Liver (tissue), 9 donors: ENCODE data around the gene OSBP2. TPM values are rescaled to one million over a fixed set of nuclear protein-coding genes. Genes with fewer than 3 reads are reported as not detected.

Experiments used
- DNase-seq: peaks from one replicate; pipeline ENCODE4 v3.0.0-alpha.2; 2017; ENCODE audit warnings: low spot score
- H3K27ac ChIP-seq, 2 donors: one replicate each; pipeline ENCODE4 v1.7.0; 2013; ENCODE audit warnings: inconsistent platforms in 2 of 2, low read length in 2 of 2, control low read depth in 1 of 2, low read depth in 1 of 2, mild to moderate bottlenecking in 1 of 2
- H3K27me3 ChIP-seq, 4 donors: one replicate each; pipeline versions ENCODE4 v1.6.1 to v1.7.0; 2013; ENCODE audit warnings: low read length in 3 of 4, inconsistent platforms in 1 of 4, mild to moderate bottlenecking in 1 of 4, moderate library complexity in 1 of 4; ENCODE audit not compliant: control insufficient read depth in 4 of 4, insufficient read depth in 4 of 4
- H3K36me3 ChIP-seq, 4 donors: one replicate each; pipeline versions ENCODE4 v1.6.1 to v1.7.0; 2013; ENCODE audit warnings: low read length in 3 of 4, mild to moderate bottlenecking in 3 of 4, low read depth in 1 of 4, moderate library complexity in 1 of 4; ENCODE audit not compliant: control insufficient read depth in 4 of 4, insufficient read depth in 3 of 4
- H3K4me1 ChIP-seq, 4 donors: one replicate each; pipeline versions ENCODE4 v1.6.1 to v1.7.0; 2013; ENCODE audit warnings: low read length in 3 of 4, mild to moderate bottlenecking in 3 of 4, moderate library complexity in 1 of 4; ENCODE audit not compliant: control insufficient read depth in 4 of 4, insufficient read depth in 4 of 4
- H3K4me3 ChIP-seq, 3 donors: one replicate each; pipeline versions ENCODE4 v1.6.1 to v1.7.0; 2013; ENCODE audit warnings: low read length in 3 of 3, control low read depth in 1 of 3, low read depth in 1 of 3, mild to moderate bottlenecking in 1 of 3
- H3K9ac ChIP-seq, 2 donors: one replicate each; pipeline ENCODE4 v1.7.0; 2013; ENCODE audit warnings: low read length in 2 of 2, mild to moderate bottlenecking in 2 of 2, moderate library complexity in 2 of 2, control low read depth in 1 of 2, low read depth in 1 of 2
- H3K9me3 ChIP-seq, 4 donors: one replicate each; pipeline versions ENCODE4 v1.6.1 to v1.7.0; 2013; ENCODE audit warnings: low read length in 3 of 4; ENCODE audit not compliant: control insufficient read depth in 4 of 4
- ATF3 ChIP-seq: IDR thresholded peaks from 2 replicates; pipeline ENCODE4 v1.6.1; 2016; ENCODE audit warnings: antibody characterized with exemption
- EGR1 ChIP-seq, 2 donors: IDR thresholded peaks; 2 replicates each; pipeline ENCODE4 v1.6.1; 2016 to 2018; ENCODE audit warnings: antibody characterized with exemption in 2 of 2, low read depth in 2 of 2
- FOXA2 ChIP-seq: IDR thresholded peaks from 2 replicates; pipeline ENCODE4 v1.6.1; 2016; ENCODE audit warnings: antibody characterized with exemption
- HNF4G ChIP-seq: IDR thresholded peaks from 2 replicates; pipeline ENCODE4 v1.6.1; 2016; ENCODE audit warnings: antibody characterized with exemption
- MAX ChIP-seq: IDR thresholded peaks from 2 replicates; pipeline ENCODE4 v1.6.1; 2016; ENCODE audit warnings: antibody characterized with exemption
- NR2F2 ChIP-seq: IDR thresholded peaks from 2 replicates; pipeline ENCODE4 v1.6.1; 2016; ENCODE audit warnings: antibody characterized with exemption
- RAD21 ChIP-seq, 2 donors: IDR thresholded peaks; 2 replicates each; pipeline ENCODE4 v1.6.1; 2016; ENCODE audit warnings: antibody characterized with exemption in 2 of 2, mild to moderate bottlenecking in 2 of 2
- REST ChIP-seq: IDR thresholded peaks from 2 replicates; pipeline ENCODE4 v1.6.1; 2016; ENCODE audit warnings: antibody characterized with exemption, mild to moderate bottlenecking
- RXRA ChIP-seq, 2 donors: IDR thresholded peaks; 2 replicates each; pipeline ENCODE4 v1.6.1; 2017 to 2018; ENCODE audit warnings: antibody characterized with exemption in 2 of 2, mild to moderate bottlenecking in 1 of 2
- SP1 ChIP-seq: IDR thresholded peaks from 2 replicates; pipeline ENCODE4 v1.6.1; 2018; ENCODE audit warnings: antibody characterized with exemption, mild to moderate bottlenecking
- TAF1 ChIP-seq: conservative IDR thresholded peaks from 2 replicates; pipeline ENCODE4 v1.6.1; 2016; ENCODE audit warnings: antibody characterized with exemption, mild to moderate bottlenecking
- ZBTB33 ChIP-seq: IDR thresholded peaks from 2 replicates; pipeline ENCODE4 v1.6.1; 2016; ENCODE audit warnings: antibody characterized with exemption
- WGBS: extraction: QIAGEN DNeasy Blood & Tissue Kit; methylation state at CpG from one replicate; pipeline ENCODE4 v1.1.7; 2013; 5-methylcytosine and 5-hydroxymethylcytosine counted together
- polyA plus RNA-seq, 2 donors: library from polyadenylated mRNA; stranded (reverse) in 1 of 2; unstranded in 1 of 2; fragments of 200-250 nt in 1 of 2; fragments of >200 nt in 1 of 2; fragmentation: Nextera tagmentation in 1 of 2; extraction: Ambion mirVana in 1 of 2; gene quantifications; one replicate each; pipeline versions ENCODE4 v1.2.1 to v1.2.3, GENCODE V29; 2013 to 2015
- total RNA-seq, 2 donors: library from RNA; depleted of rRNA; stranded (reverse); fragments of >200 nt; gene quantifications; one replicate each; pipeline ENCODE4 v1.2.3, GENCODE V29; 2014
- donor health status: healthy.
- donor health status: healthy.
- donor health status: healthy.
- donor health status: healthy.
- donor health status: healthy.

The OSBP2 gene
- total and polyA plus RNA-seq, 4 donors, result 0.43 to 192 (median 0.86) TPM

GRCh38 chr22:30687358-30687757, 7.3 kb upstream of the OSBP2 start:
- Histone ChIP-seq H3K9ac (no peak overlapping the region), H3K4me1 (no peaks in the 10 kb centered on the region), H3K27me3 (no peaks in the 10 kb centered on the region), H3K36me3 (no peaks in the 10 kb centered on the region), H3K27ac (no peak overlapping the region), H3K9me3 (no peaks in the 10 kb centered on the region), H3K4me3 (no peak overlapping the region)
- no peak for TF ChIP-seq EGR1 (IDR thresholded peaks at IDR 0.05; ENCODE audit: low read depth in 2 of 2)
- no peak for TF ChIP-seq ATF3
- TF ChIP-seq REST, result no peak
- no peak for TF ChIP-seq TAF1
- TF ChIP-seq MAX, result no peak
- TF ChIP-seq FOXA2, result no peak
- no peak for TF ChIP-seq RAD21 (IDR thresholded peaks at IDR 0.05)
- no peak for TF ChIP-seq ZBTB33
- no peak for DNase-seq
- WGBS, result 91% methylated on average over 4 of the region's 4 CpGs

- Histone ChIP-seq H3K4me1 (peaks cover 3 to 7% (median 5%) of the 10 kb centered on the region in 4 donors), H3K4me3 (no peak overlapping the region), H3K36me3 (no peaks in the 10 kb centered on the region), H3K27me3 (no peaks in the 10 kb centered on the region), H3K27ac (no peak overlapping the region), H3K9me3 (no peaks in the 10 kb centered on the region), H3K9ac (no peak overlapping the region)
- 76% methylated on average over 1 of the region's 1 CpG for WGBS
- TF ChIP-seq SP1, result no peak
- TF ChIP-seq NR2F2, result no peak
- TF ChIP-seq HNF4G, result no peak
- TF ChIP-seq FOXA2, result no peak
- DNase-seq, result no peak
Observed at GRCh38 chr22:30689622-30690021, 5.1 kb upstream of the OSBP2 start.

GRCh38 chr22:30691204-30691603, 3.5 kb upstream of the OSBP2 start:
- Histone ChIP-seq H3K27ac (no peak overlapping the region), H3K4me1 (peaks cover 3 to 16% (median 5%) of the 10 kb centered on the region in 4 donors), H3K9me3 (no peaks in the 10 kb centered on the region), H3K27me3 (no peaks in the 10 kb centered on the region), H3K4me3 (no peak overlapping the region), H3K9ac (no peak overlapping the region), H3K36me3 (no peaks in the 10 kb centered on the region)
- DNase-seq, result no peak
- 77% methylated on average over 1 of the region's 1 CpG for WGBS
- no peak for TF ChIP-seq RXRA (IDR thresholded peaks at IDR 0.05)
- TF ChIP-seq REST, result no peak
- TF ChIP-seq NR2F2, result no peak
- TF ChIP-seq ZBTB33, result no peak
- TF ChIP-seq HNF4G, result no peak
- TF ChIP-seq SP1, result no peak
